Transverse colon (tissue), 4 donors: ENCODE measurements around the gene PLEKHG2. TPM values are rescaled to one million over a fixed set of nuclear protein-coding genes. Genes with fewer than 3 reads are reported as not detected.
A peak's percentile ranks its signal among the peaks of the same experiment; 100 is the strongest.

Experiments
- DNase-seq: peaks from one replicate; pipeline ENCODE4 v3.0.0-alpha.2; 2019
- H3K27ac ChIP-seq, 4 donors: fragments of 200-600 bp; sonication (generic); 2 replicates each; pipeline ENCODE4 v1.5.1; 2016 to 2018; ENCODE audit warnings: inconsistent platforms in 4 of 4
- H3K27me3 ChIP-seq: fragments of 200-600 bp; sonication (generic); 2 replicates; pipeline ENCODE4 v1.5.1; 2017; ENCODE audit warnings: inconsistent platforms
- H3K36me3 ChIP-seq, 4 donors: fragments of 200-600 bp; sonication (generic); 2 replicates each; pipeline ENCODE4 v1.5.1; 2017 to 2019; ENCODE audit warnings: inconsistent platforms in 4 of 4
- H3K4me1 ChIP-seq, 4 donors: fragments of 200-600 bp; sonication (generic); 2 replicates each; pipeline ENCODE4 v1.5.1; 2017 to 2020; ENCODE audit warnings: inconsistent platforms in 4 of 4
- H3K4me3 ChIP-seq, 4 donors: fragments of 200-600 bp; sonication (generic); 1 replicate in 1 of 4; 2 replicates in 3 of 4; pipeline versions ENCODE4 v1.5.1 to v1.6.1; 2017 to 2019; ENCODE audit warnings: inconsistent platforms in 4 of 4
- H3K9me3 ChIP-seq, 2 donors: fragments of 200-600 bp; sonication (generic); 2 replicates each; pipeline ENCODE4 v1.5.1; 2017 to 2019; ENCODE audit warnings: inconsistent platforms in 2 of 2
- EP300 ChIP-seq: sonication (generic); formaldehyde crosslinking; IDR thresholded peaks from one replicate; pipeline ENCODE4 v1.6.1; 2017; ENCODE audit warnings: antibody characterized with exemption, low read depth
- POLR2A ChIP-seq: fragments of 450-650 bp; IDR thresholded peaks from one replicate; pipeline ENCODE4 v1.6.1; 2016; ENCODE audit warnings: antibody characterized with exemption, mild to moderate bottlenecking, moderate library complexity
- POLR2AphosphoS5 ChIP-seq, 3 donors: sonication (generic); formaldehyde crosslinking; IDR thresholded peaks; one replicate each; pipeline ENCODE4 v1.6.1; 2016; ENCODE audit warnings: antibody characterized with exemption in 3 of 3
- WGBS, 2 donors: methylation state at CpG; one replicate each; pipeline ENCODE4 v1.1.5; 2018; ENCODE audit warnings: low coverage in 1 of 2; 5-methylcytosine and 5-hydroxymethylcytosine counted together
- in situ Hi-C, 4 donors: fragments of 200-750 bp; cut with MboI; loops; one replicate each; pipeline versions ENCODE4 v1.15.0 to v1.15.1; 2017; ENCODE audit warnings: low sequenced_read_pairs in 3 of 4, low pct_ligation_motif_present in 1 of 4, low pct_unique_long_range_greater_than_20kb in 1 of 4
- intact Hi-C: fragments of 100-400 bp; cut with DNase I; formaldehyde crosslinking; loops from one replicate; pipeline ENCODE4 v1.15.1; 2023; ENCODE audit warnings: low total_unique reads
- total RNA-seq, 4 donors: library from RNA; depleted of rRNA; stranded (reverse); fragments of >200 nt; gene quantifications; one replicate each; pipeline ENCODE4 v1.1.0, GENCODE V29; 2016
- TF ChIP-seq, protein P1 (sequence below), 5 experiments: fragments of 200-600 bp in 3 of 5; fragments of 450-650 bp in 2 of 5; sonication (generic) in 3 of 5; IDR thresholded peaks; 1 replicate in 2 of 5; 2 replicates in 3 of 5; pipeline ENCODE4 v1.5.1; 2016 to 2017; ENCODE audit warnings: antibody characterized with exemption in 5 of 5, inconsistent platforms in 3 of 5, mild to moderate bottlenecking in 2 of 5, moderate library complexity in 1 of 5

PLEKHG2 gene
- total RNA-seq, 4 donors from 2014 or later = 6.1 to 27.7 (median 11.9) TPM

DNA sequence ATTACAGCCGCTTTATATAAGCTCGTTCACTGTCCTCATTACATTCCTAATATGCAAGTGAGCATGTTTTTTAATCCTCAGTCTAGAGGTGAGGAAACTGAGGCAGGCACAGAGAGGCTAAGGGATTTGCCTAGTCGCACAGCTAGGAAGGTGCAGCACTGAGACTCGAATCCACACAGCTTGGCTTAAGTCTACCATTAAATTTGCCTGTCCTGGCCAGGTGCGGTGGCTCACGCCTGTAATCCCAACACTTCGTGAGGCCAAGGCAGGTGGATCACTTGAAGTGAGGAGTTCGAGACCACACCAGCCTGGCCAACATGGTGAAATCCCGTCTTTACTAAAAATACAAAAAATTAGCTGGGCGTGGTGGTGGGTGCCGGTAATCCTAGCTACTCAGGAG lies 15.2 kb downstream of the PLEKHG2 start:
- no peak overlapping the region for H3K4me3 ChIP-seq
- no peaks in the 10 kb centered on the region for H3K27me3 ChIP-seq
- no peak for TF ChIP-seq POLR2AphosphoS5 (IDR thresholded peaks at IDR 0.05)
- TF ChIP-seq, protein P1, sequence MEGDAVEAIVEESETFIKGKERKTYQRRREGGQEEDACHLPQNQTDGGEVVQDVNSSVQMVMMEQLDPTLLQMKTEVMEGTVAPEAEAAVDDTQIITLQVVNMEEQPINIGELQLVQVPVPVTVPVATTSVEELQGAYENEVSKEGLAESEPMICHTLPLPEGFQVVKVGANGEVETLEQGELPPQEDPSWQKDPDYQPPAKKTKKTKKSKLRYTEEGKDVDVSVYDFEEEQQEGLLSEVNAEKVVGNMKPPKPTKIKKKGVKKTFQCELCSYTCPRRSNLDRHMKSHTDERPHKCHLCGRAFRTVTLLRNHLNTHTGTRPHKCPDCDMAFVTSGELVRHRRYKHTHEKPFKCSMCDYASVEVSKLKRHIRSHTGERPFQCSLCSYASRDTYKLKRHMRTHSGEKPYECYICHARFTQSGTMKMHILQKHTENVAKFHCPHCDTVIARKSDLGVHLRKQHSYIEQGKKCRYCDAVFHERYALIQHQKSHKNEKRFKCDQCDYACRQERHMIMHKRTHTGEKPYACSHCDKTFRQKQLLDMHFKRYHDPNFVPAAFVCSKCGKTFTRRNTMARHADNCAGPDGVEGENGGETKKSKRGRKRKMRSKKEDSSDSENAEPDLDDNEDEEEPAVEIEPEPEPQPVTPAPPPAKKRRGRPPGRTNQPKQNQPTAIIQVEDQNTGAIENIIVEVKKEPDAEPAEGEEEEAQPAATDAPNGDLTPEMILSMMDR (IDR thresholded peaks at IDR 0.05) = no peak
- peaks cover 0 to 10% (median 4%) of the 10 kb centered on the region in 4 donors for H3K36me3 ChIP-seq
- peak overlapping the region; percentile 82 to 91 (median 86) for H3K27ac ChIP-seq
- DNase-seq = no peak
- H3K4me1 ChIP-seq = peaks cover 0 to 20% (median 12%) of the 10 kb centered on the region in 4 donors
- 84 to 88% methylated on average over 3 to 11 of the region's 11 CpGs for WGBS, 2 donors
- no peaks in the 10 kb centered on the region for H3K9me3 ChIP-seq
- intact Hi-C loops (no loop called here), in situ Hi-C loops (loop anchor here in 1 of 4 donors (25.0 kb wide), 1 partner anchor 110 kb away; the partner anchor contains the start of genes EID2 and EID2B)

- in situ Hi-C loops = loop anchor here in 1 of 4 donors (25.0 kb wide), 1 partner anchor 109 kb away; the partner anchor contains the start of genes EID2 and EID2B
- intact Hi-C loops = no loop called here
- no peaks in the 10 kb centered on the region for H3K27me3 ChIP-seq
- H3K27ac ChIP-seq = peak overlapping the region; percentile 82 to 91 (median 86)
- H3K9me3 ChIP-seq = no peaks in the 10 kb centered on the region
- DNase-seq = peak; percentile 51
- H3K4me3 ChIP-seq = no peak overlapping the region
- peaks cover 0 to 18% (median 7%) of the 10 kb centered on the region in 4 donors for H3K36me3 ChIP-seq
- peaks cover under 1 to 22% (median 15%) of the 10 kb centered on the region in 4 donors for H3K4me1 ChIP-seq
- TF ChIP-seq EP300 (no peak), POLR2AphosphoS5 (IDR thresholded peaks at IDR 0.05) (peak in 2 of 3 donors; percentile 63 to 67)
- WGBS, 2 donors = 32 to 43% methylated on average over 7 to 23 of the region's 23 CpGs
Measured at GRCh38 chr19:39428283-39429112, 16.0 kb downstream of the PLEKHG2 start.

GRCh38 chr19:39430675-39431593 lies 18.5 kb downstream of the PLEKHG2 start:
- peaks cover 0 to 26% (median 10%) of the 10 kb centered on the region in 4 donors for H3K36me3 ChIP-seq
- peaks cover 14 to 40% (median 32%) of the 10 kb centered on the region in 4 donors for H3K4me1 ChIP-seq
- in situ Hi-C loops (loop anchor here in 1 of 4 donors (25.0 kb wide), 1 partner anchor 106 kb away; the partner anchor contains the start of genes EID2 and EID2B), intact Hi-C loops (no loop called here)
- H3K9me3 ChIP-seq = no peaks in the 10 kb centered on the region
- H3K27ac ChIP-seq = peak overlapping the region; percentile 49 to 88 (median 78)
- H3K27me3 ChIP-seq = no peaks in the 10 kb centered on the region
- peak; percentile 59 for DNase-seq
- TF ChIP-seq POLR2AphosphoS5 (IDR thresholded peaks at IDR 0.05) = peak; percentile 27 to 38 (median 34)
- TF ChIP-seq, protein P1 (IDR thresholded peaks at IDR 0.05) = no peak
- peak; percentile 59 for TF ChIP-seq EP300
- peak; percentile 20 for TF ChIP-seq POLR2A
- 31 to 44% methylated on average over 5 to 25 of the region's 25 CpGs for WGBS, 2 donors
- H3K4me3 ChIP-seq = no peak overlapping the region

- intact Hi-C loops = no loop called here
Measured at GRCh38 chr19:39432677-39433025, 20.2 kb downstream of the PLEKHG2 start.

More at GRCh38 chr19:39432677-39433025, 20.2 kb downstream of the PLEKHG2 start:
- TF ChIP-seq, protein P1 (IDR thresholded peaks at IDR 0.05) = no peak
- TF ChIP-seq POLR2AphosphoS5 (IDR thresholded peaks at IDR 0.05) (no peak), POLR2A (no peak), EP300 (no peak)
- Histone ChIP-seq H3K36me3 (peaks cover 0 to 26% (median 10%) of the 10 kb centered on the region in 4 donors), H3K27ac (no peak overlapping the region), H3K4me1 (peaks cover 20 to 50% (median 41%) of the 10 kb centered on the region in 4 donors), H3K4me3 (no peak overlapping the region), H3K27me3 (no peaks in the 10 kb centered on the region), H3K9me3 (no peaks in the 10 kb centered on the region)
- in situ Hi-C loops = loop anchor here in 1 of 4 donors (25.0 kb wide), 1 partner anchor 105 kb away; the partner anchor contains the start of genes EID2 and EID2B
- WGBS, 2 donors = 92% methylated on average over 8 of the region's 8 CpGs; no CpG with 5 or more reads in 1 of the 2 donors
- no peak for DNase-seq
